Astrocyte of the cerebellum (primary cell): ENCODE data around the gene HLA-DOB.

Source experiments
- DNase-seq: peaks from one replicate; pipeline ENCODE4 v3.0.0-alpha.2; 2011; ENCODE audit warnings: low read depth
- H3K4me3 ChIP-seq: 2 replicates; pipeline ENCODE4 v1.5.1; 2011; ENCODE audit warnings: mild to moderate bottlenecking, low read depth, low read length, moderate library complexity
- in situ Hi-C: cut with HindIII; loops from 2 replicates; pipeline ENCODE4 v1.10.0; 2017; ENCODE audit warnings: low sequenced_read_pairs
- TF ChIP-seq, protein P1 (sequence below): IDR thresholded peaks from 2 replicates; pipeline ENCODE4 v1.5.1; 2012; ENCODE audit warnings: low read length, low read depth, moderate library complexity, mild to moderate bottlenecking; ENCODE audit errors: missing control alignments

Gene HLA-DOB

GRCh38 chr6:32763421-32763820, 53.4 kb downstream of the HLA-DOB start, which contains the start of gene HLA-DQB2:
Gene HLA-DQB2, minus strand, starts transcription at chr6:32763532. Its CDS starts 62 bp downstream, at chr6:32763470.
- in situ Hi-C loops = no loop called here
- no peak within 1 kb of the TSS for H3K4me3 ChIP-seq
- TF ChIP-seq, protein P1, sequence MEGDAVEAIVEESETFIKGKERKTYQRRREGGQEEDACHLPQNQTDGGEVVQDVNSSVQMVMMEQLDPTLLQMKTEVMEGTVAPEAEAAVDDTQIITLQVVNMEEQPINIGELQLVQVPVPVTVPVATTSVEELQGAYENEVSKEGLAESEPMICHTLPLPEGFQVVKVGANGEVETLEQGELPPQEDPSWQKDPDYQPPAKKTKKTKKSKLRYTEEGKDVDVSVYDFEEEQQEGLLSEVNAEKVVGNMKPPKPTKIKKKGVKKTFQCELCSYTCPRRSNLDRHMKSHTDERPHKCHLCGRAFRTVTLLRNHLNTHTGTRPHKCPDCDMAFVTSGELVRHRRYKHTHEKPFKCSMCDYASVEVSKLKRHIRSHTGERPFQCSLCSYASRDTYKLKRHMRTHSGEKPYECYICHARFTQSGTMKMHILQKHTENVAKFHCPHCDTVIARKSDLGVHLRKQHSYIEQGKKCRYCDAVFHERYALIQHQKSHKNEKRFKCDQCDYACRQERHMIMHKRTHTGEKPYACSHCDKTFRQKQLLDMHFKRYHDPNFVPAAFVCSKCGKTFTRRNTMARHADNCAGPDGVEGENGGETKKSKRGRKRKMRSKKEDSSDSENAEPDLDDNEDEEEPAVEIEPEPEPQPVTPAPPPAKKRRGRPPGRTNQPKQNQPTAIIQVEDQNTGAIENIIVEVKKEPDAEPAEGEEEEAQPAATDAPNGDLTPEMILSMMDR = no peak
- no peak for DNase-seq
